Measurements from ENCODE around the gene CPD. TPM values are rescaled to one million over a fixed set of nuclear protein-coding genes. Genes with fewer than 3 reads are reported as not detected.
A peak's percentile ranks its signal among the peaks of the same experiment; 100 is the strongest.

The CPD gene
- total and polyA plus RNA-seq, 9 of the 15 experiments (the other 6 are each of a cell fraction or from before 2014, with no cell fraction given) = 4.5 to 24.4 (median 20.4) TPM

GRCh38 chr17:30477083-30477773, 98.5 kb downstream of the CPD start, which contains the start of gene GOSR1 (continued):
- TF ChIP-seq UBTF (IDR thresholded peaks at IDR 0.05; ENCODE audit: borderline replicate concordance in 1 of 2, low read depth in 2 of 2, low read length in 2 of 2) = peak in 1 of 2 experiments; percentile 60; a peak in 1 of 4 replicates
- TF ChIP-seq, protein P1, sequence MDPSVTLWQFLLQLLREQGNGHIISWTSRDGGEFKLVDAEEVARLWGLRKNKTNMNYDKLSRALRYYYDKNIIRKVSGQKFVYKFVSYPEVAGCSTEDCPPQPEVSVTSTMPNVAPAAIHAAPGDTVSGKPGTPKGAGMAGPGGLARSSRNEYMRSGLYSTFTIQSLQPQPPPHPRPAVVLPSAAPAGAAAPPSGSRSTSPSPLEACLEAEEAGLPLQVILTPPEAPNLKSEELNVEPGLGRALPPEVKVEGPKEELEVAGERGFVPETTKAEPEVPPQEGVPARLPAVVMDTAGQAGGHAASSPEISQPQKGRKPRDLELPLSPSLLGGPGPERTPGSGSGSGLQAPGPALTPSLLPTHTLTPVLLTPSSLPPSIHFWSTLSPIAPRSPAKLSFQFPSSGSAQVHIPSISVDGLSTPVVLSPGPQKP (CRISPR knock-in tag; IDR thresholded peaks at IDR 0.05) = no peak
- TF ChIP-seq ZNF707 (CRISPR knock-in tag; conservative IDR thresholded peaks at IDR 0.05) = no peak
- no peak; a peak in 1 of 4 replicates for TF ChIP-seq KDM1A (IDR thresholded peaks at IDR 0.05)
- peak in 1 of 2 experiments; percentile 16; a peak in 1 of 4 replicates for TF ChIP-seq TBL1XR1 (IDR thresholded peaks at IDR 0.05; ENCODE audit: low read length in 2 of 2)
- TF ChIP-seq CEBPG (CRISPR knock-in tag; IDR thresholded peaks at IDR 0.05) = no peak
- TF ChIP-seq CEBPG (tag; conservative IDR thresholded peaks at IDR 0.05 in 1 of 2, IDR thresholded peaks at IDR 0.05 in 1 of 2) = no peak
- TF ChIP-seq LARP7 (IDR thresholded peaks at IDR 0.05) = peak; percentile 85
- no peak for TF ChIP-seq ATF1 (CRISPR knock-in tag; IDR thresholded peaks at IDR 0.05)
- peak; percentile 95 for TF ChIP-seq ATF1 (tag; IDR thresholded peaks at IDR 0.05)
- TF ChIP-seq ZNF511 (CRISPR knock-in tag; IDR thresholded peaks at IDR 0.05) = peak; percentile 66; the same call in 1 of the 2 replicates
- peak; percentile 70 for TF ChIP-seq JUND (IDR thresholded peaks at IDR 0.05; ENCODE audit: borderline replicate concordance, low read depth, low read length)
- no peak for TF ChIP-seq JUND (tag; IDR thresholded peaks at IDR 0.05; ENCODE audit: borderline replicate concordance, low read depth, low read length)
- TF ChIP-seq SMARCA5 (IDR thresholded peaks at IDR 0.05) = no peak; the same call in 1 of the 2 replicates
- no peak for TF ChIP-seq TAF15 (IDR thresholded peaks at IDR 0.05; ENCODE audit: low read depth, low read length)
- no peak for TF ChIP-seq FOXM1 (IDR thresholded peaks at IDR 0.05; ENCODE audit: low read depth)
- TF ChIP-seq FOXM1 (CRISPR knock-in tag; IDR thresholded peaks at IDR 0.05; ENCODE audit: low read depth) = no peak
- TF ChIP-seq CAMTA2 (CRISPR knock-in tag; conservative IDR thresholded peaks at IDR 0.05) = no peak
- no peak for TF ChIP-seq RUNX1 (IDR thresholded peaks at IDR 0.05; ENCODE audit: low read depth)
- peak; percentile 41; the same call in 1 of the 2 replicates for TF ChIP-seq POLR2AphosphoS2 (IDR thresholded peaks at IDR 0.05; ENCODE audit: low read length)
- TF ChIP-seq GATA2 (CRISPR knock-in tag; IDR thresholded peaks at IDR 0.05) = no peak
- TF ChIP-seq CCAR2 (IDR thresholded peaks at IDR 0.05; ENCODE audit: low read depth, low read length) = no peak
- no peak for TF ChIP-seq SNRNP70 (optimal IDR thresholded peaks at IDR 0.05; ENCODE audit: low read depth, low read length)
- TF ChIP-seq ZNF354B (CRISPR knock-in tag; IDR thresholded peaks at IDR 0.05) = no peak
- TF ChIP-seq CBX1 (IDR thresholded peaks at IDR 0.05; ENCODE audit: low read depth) = peak; percentile 80; the same call in 1 of the 2 replicates
- TF ChIP-seq RNF2 (IDR thresholded peaks at IDR 0.05) = peak; percentile 23; the same call in 1 of the 2 replicates
- TF ChIP-seq, protein P2, sequence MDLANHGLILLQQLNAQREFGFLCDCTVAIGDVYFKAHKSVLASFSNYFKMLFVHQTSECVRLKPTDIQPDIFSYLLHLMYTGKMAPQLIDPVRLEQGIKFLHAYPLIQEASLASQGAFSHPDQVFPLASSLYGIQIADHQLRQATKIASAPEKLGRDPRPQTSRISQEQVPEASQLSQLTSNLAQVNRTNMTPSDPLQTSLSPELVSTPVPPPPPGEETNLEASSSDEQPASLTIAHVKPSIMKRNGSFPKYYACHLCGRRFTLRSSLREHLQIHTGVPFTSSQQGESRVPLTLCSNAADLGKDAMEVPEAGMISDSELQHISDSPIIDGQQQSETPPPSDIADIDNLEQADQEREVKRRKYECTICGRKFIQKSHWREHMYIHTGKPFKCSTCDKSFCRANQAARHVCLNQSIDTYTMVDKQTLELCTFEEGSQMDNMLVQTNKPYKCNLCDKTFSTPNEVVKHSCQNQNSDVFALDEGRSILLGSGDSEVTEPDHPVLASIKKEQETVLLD (IDR thresholded peaks at IDR 0.05) = no peak; the same call in 1 of the 2 replicates
